Spinal cord (tissue), 10 donors: ENCODE data around the gene PCP4L1. TPM values are rescaled to one million over a fixed set of nuclear protein-coding genes. Genes with fewer than 3 reads are reported as not detected.

Source experiments
- DNase-seq, 6 donors: peaks; one replicate each; pipeline versions ENCODE4 v3.0.0 to v3.0.0-alpha.2; 2013 to 2015; ENCODE audit warnings: low spot score in 6 of 6, low read depth in 4 of 6
- H3K27ac ChIP-seq: one replicate; pipeline ENCODE4 v1.5.1; 2013; ENCODE audit warnings: low read depth, low read length, control low read depth
- H3K27me3 ChIP-seq: one replicate; pipeline ENCODE4 v1.6.1; 2013; ENCODE audit warnings: low read length; ENCODE audit not compliant: control insufficient read depth, insufficient read depth
- H3K36me3 ChIP-seq: one replicate; pipeline ENCODE4 v1.6.1; 2013; ENCODE audit warnings: low read length; ENCODE audit not compliant: control insufficient read depth, insufficient read depth
- H3K4me1 ChIP-seq: one replicate; pipeline ENCODE4 v1.6.1; 2013; ENCODE audit warnings: low read length; ENCODE audit not compliant: control insufficient read depth, insufficient read depth
- H3K4me3 ChIP-seq: one replicate; pipeline ENCODE4 v1.5.1; 2013; ENCODE audit warnings: low read depth, low read length, control low read depth
- H3K9me3 ChIP-seq: one replicate; pipeline ENCODE4 v1.6.1; 2013; ENCODE audit warnings: low read length; ENCODE audit not compliant: control insufficient read depth, insufficient read depth
- WGBS: methylation state at CpG from one replicate; pipeline ENCODE4 v1.1.5; 2013; ENCODE audit warnings: missing lambda C conversion rate; ENCODE audit not compliant: insufficient coverage; 5-methylcytosine and 5-hydroxymethylcytosine counted together
- polyA plus RNA-seq, 2 donors: library from polyadenylated mRNA; unstranded; fragments of 120-200 nt; gene quantifications; one replicate each; pipeline ENCODE4 v1.2.1, GENCODE V29; 2013; ENCODE audit not compliant: insufficient read length in 2 of 2
- total RNA-seq, 2 donors: library from RNA; depleted of rRNA in 1 of 2; stranded (reverse); fragments of 120-200 nt in 1 of 2; fragments of >200 nt in 1 of 2; gene quantifications; one replicate each; pipeline versions ENCODE4 v1.2.3 to v1.2.4, GENCODE V29; 2013 to 2014
- donor health status: healthy.

PCP4L1 gene
- total and polyA plus RNA-seq, 4 donors = 18.6 to 113 (median 92.5) TPM

- H3K4me1 ChIP-seq = peaks cover 27% of the 10 kb centered on the region
- DNase-seq = peak; percentile 52 to 94 (median 70)
- WGBS = 68% methylated on average over 8 of the region's 11 CpGs
- no peaks in the 10 kb centered on the region for H3K27me3 ChIP-seq
- H3K36me3 ChIP-seq = peaks cover 36% of the 10 kb centered on the region
- peak overlapping the region; percentile 78 for H3K4me3 ChIP-seq
- no peaks in the 10 kb centered on the region for H3K9me3 ChIP-seq
- H3K27ac ChIP-seq = peak overlapping the region; percentile 44
Measured at GRCh38 chr1:161227196-161227871, 31.2 kb upstream of the PCP4L1 start.

GRCh38 chr1:161228032-161228431 lies 30.5 kb upstream of the PCP4L1 start:
- no peak for DNase-seq
- Histone ChIP-seq H3K9me3 (no peaks in the 10 kb centered on the region), H3K27ac (no peak overlapping the region), H3K4me3 (no peak overlapping the region), H3K4me1 (peaks cover 27% of the 10 kb centered on the region), H3K36me3 (peaks cover 36% of the 10 kb centered on the region), H3K27me3 (no peaks in the 10 kb centered on the region)
- no CpG with 5 or more reads among the region's 7 CpGs for WGBS

DNA sequence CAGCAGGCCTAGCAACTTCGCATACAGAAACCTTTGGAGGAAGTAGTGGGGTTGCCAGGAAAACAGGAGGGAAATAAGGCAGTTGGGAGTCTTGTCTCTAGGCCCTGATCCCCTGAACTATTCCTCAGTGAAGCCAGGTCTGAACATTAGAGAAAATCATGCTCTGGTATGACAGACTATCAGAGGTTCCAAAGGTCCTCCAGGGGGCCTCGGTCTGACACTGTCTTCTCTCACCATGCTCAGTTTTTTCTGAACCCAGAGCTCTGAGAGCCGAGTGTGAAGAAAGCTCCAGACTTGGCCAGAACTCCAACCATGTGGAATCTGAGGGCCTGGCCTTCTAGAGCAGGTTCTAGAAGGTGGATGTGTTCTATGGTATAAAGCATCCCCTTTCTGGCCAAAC lies 28.6 kb upstream of the PCP4L1 start:
- Histone ChIP-seq H3K9me3 (no peaks in the 10 kb centered on the region), H3K27me3 (no peaks in the 10 kb centered on the region), H3K27ac (no peak overlapping the region), H3K4me3 (no peak overlapping the region), H3K4me1 (peaks cover 27% of the 10 kb centered on the region), H3K36me3 (peaks cover 36% of the 10 kb centered on the region)
- DNase-seq = no peak
- 87% methylated on average over 3 of the region's 3 CpGs for WGBS

DNA sequence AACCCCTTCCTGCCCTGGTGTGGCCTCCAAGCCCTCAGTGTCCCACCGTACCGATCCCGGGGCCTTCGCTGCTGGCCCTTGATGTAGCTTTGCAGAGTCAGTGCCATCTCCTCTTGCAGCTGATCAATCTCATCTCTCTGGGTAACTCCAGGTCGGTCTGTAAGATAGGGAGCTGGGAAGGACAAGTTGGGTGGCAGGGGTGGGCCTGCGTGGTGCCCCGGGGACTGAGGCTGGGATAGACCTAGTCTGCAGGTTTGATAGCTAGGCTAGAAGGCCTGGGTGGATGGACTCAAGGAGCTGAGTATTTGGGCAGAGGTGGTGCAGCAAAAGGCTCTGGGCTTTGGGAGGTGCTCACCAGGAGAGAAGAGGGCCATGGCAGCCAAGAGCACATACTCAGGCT lies 27.8 kb upstream of the PCP4L1 start:
- Histone ChIP-seq H3K4me1 (peaks cover 22% of the 10 kb centered on the region), H3K4me3 (no peak overlapping the region), H3K36me3 (peaks cover 36% of the 10 kb centered on the region), H3K27me3 (no peaks in the 10 kb centered on the region), H3K9me3 (no peaks in the 10 kb centered on the region), H3K27ac (no peak overlapping the region)
- DNase-seq = no peak
- 96% methylated on average over 6 of the region's 7 CpGs for WGBS

- Histone ChIP-seq H3K27ac (no peak overlapping the region), H3K36me3 (peaks cover 30% of the 10 kb centered on the region), H3K27me3 (no peaks in the 10 kb centered on the region), H3K9me3 (no peaks in the 10 kb centered on the region), H3K4me1 (peaks cover under 1% of the 10 kb centered on the region), H3K4me3 (no peak overlapping the region)
- DNase-seq = no peak
- WGBS = 95% methylated on average over 8 of the region's 9 CpGs
Measured at GRCh38 chr1:161233102-161233501, 25.4 kb upstream of the PCP4L1 start.

- Histone ChIP-seq H3K27me3 (no peaks in the 10 kb centered on the region), H3K36me3 (peaks cover under 1% of the 10 kb centered on the region), H3K4me1 (no peaks in the 10 kb centered on the region), H3K9me3 (no peaks in the 10 kb centered on the region), H3K4me3 (no peak overlapping the region), H3K27ac (no peak overlapping the region)
- WGBS = 100% methylated on average over 1 of the region's 5 CpGs
- peak in 1 of 6 donors; percentile 16 for DNase-seq
Measured at GRCh38 chr1:161235957-161236775, 22.4 kb upstream of the PCP4L1 start.

GRCh38 chr1:161238039-161238473 lies 20.5 kb upstream of the PCP4L1 start, which contains the start of gene NR1I3:
Gene NR1I3, minus strand, starts transcription at chr1:161238203. Its CDS starts 1,638 bp downstream, at chr1:161236565.
- DNase-seq = no peak
- H3K27me3 ChIP-seq = no peaks in the 10 kb centered on the region
- no peaks in the 10 kb centered on the region for H3K36me3 ChIP-seq
- H3K27ac ChIP-seq = no peak within 1 kb of the TSS
- no peak within 1 kb of the TSS for H3K4me3 ChIP-seq
- no peaks in the 10 kb centered on the region for H3K9me3 ChIP-seq
- 63% methylated on average over 3 of the region's 4 CpGs for WGBS
- no peaks in the 10 kb centered on the region for H3K4me1 ChIP-seq

GRCh38 chr1:161241682-161242081 lies 16.9 kb upstream of the PCP4L1 start:
- Histone ChIP-seq H3K4me1 (no peaks in the 10 kb centered on the region), H3K9me3 (no peaks in the 10 kb centered on the region), H3K4me3 (no peak overlapping the region), H3K36me3 (no peaks in the 10 kb centered on the region), H3K27ac (no peak overlapping the region), H3K27me3 (no peaks in the 10 kb centered on the region)
- DNase-seq = no peak
- WGBS = 77% methylated on average over 3 of the region's 3 CpGs

DNA sequence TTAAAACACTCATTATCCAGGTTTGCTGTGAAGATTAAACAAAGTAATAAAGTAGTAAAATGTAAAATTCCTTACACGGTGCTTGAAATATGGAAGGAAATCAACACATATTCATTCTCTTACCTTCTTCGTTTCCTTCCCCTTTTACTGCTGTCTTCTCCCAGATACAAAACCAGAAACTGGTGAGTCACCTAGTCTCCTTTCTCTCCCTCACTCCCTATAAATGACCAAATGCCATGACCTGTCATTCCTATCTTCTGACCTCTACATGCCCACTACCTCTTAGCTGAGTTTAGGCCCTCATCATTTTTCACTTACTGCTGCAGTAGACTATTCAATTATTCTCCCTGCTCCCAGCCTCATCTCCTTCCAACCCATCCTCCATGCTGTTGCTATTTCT lies 16.2 kb upstream of the PCP4L1 start:
- Histone ChIP-seq H3K27me3 (no peaks in the 10 kb centered on the region), H3K4me1 (no peaks in the 10 kb centered on the region)
- 100% methylated on average over 1 of the region's 2 CpGs for WGBS

More for the DNA sequence above, 16.2 kb upstream of the PCP4L1 start:
- Histone ChIP-seq H3K36me3 (no peaks in the 10 kb centered on the region), H3K4me3 (no peak overlapping the region), H3K27ac (no peak overlapping the region), H3K9me3 (no peaks in the 10 kb centered on the region)
- no peak for DNase-seq
